ENCODE measurements around the gene DERL3. TPM values are rescaled to one million over a fixed set of nuclear protein-coding genes. Genes with fewer than 3 reads are reported as not detected.

DERL3 gene
- total and polyA plus RNA-seq, 2 of the 13 experiments (the other 11 are each of a cell fraction or from before 2014, with no cell fraction given) = not detected

DNA sequence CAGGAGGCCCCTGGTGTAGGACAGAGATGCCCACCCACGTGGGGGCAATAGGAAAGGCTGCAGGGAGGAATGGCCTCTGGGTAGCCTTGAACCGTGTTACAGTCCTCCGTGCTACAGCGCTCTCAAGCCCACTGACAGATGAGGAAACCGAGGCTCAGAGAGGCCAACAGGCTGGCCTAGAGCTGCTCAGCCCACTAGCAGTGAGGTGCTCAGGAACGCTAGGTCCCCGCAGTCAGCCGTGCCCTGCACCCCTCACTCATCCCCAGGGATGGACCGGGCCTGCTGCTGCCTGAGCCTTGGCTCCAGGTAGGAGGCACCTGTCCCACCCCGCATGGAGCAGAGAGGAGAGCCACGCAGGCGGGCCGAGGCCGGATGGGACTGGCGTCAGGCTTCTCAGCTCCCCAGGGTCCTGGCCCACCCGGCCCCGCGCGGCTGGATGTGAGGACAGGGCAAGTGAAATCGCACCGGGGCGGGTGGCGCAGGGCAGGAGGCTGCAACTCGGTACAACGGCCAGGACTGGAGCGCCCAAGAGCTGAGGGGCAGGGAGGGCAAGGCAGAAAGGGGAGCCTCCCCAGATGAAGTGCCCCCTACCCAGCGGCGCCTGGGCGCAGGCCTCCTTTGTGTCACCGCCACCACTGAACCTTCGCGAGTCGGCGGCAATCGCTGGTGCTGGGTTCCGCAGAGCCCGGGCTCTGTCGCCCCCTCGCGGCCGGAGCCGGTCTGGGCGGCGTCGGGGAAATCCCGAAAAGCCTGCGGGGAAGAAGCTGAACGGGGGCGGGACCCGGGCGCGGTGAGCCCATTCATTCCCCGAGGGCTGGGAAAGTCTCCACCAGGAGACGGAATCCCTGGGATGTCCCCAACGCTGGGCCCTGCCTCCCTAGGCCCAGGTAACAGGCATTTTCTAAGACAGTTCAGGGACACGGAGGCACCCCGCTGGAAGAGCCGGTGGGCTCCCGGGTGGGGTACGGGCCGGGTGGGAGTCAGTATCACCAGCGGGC lies 10.5 kb upstream of the DERL3 start (continued):
- TF ChIP-seq, protein P1, sequence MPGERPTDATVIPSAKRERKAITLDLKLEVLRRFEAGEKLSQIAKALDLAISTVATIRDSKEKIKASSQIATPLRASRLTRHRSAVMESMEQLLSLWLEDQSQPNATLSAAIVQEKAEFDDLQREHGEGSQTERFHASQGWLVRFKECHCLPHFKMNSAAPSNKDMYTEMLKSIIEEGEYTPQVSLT (CRISPR knock-in tag; IDR thresholded peaks at IDR 0.05; ENCODE audit: borderline replicate concordance, low read depth) = no peak
- no peak for TF ChIP-seq ZNF713 (CRISPR knock-in tag; IDR thresholded peaks at IDR 0.05)
- no peak for TF ChIP-seq SALL2 (CRISPR knock-in tag; IDR thresholded peaks at IDR 0.05)
- TF ChIP-seq ZNF234 (CRISPR knock-in tag; conservative IDR thresholded peaks at IDR 0.05) = no peak
- no peak for TF ChIP-seq AGO1 (IDR thresholded peaks at IDR 0.05; ENCODE audit: low read depth, low read length, poor library complexity, severe bottlenecking)
- TF ChIP-seq RARA (CRISPR knock-in tag; IDR thresholded peaks at IDR 0.05) = 0 out of 2 replicates have a peak, but pooled peaks have one; percentile 21
- peak; percentile 36; the same call in 1 of the 3 replicates for TF ChIP-seq MXI1 (IDR thresholded peaks at IDR 0.05; ENCODE audit: borderline replicate concordance, low read depth, low read length)
- TF ChIP-seq ZNF766 (CRISPR knock-in tag; IDR thresholded peaks at IDR 0.05; ENCODE audit: borderline replicate concordance) = no peak
- no peak for TF ChIP-seq EHMT2 (IDR thresholded peaks at IDR 0.05; ENCODE audit: borderline replicate concordance, low read depth, low read length)
- TF ChIP-seq FLYWCH1 (CRISPR knock-in tag; IDR thresholded peaks at IDR 0.05) = no peak
- TF ChIP-seq, protein P2, sequence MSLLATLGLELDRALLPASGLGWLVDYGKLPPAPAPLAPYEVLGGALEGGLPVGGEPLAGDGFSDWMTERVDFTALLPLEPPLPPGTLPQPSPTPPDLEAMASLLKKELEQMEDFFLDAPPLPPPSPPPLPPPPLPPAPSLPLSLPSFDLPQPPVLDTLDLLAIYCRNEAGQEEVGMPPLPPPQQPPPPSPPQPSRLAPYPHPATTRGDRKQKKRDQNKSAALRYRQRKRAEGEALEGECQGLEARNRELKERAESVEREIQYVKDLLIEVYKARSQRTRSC (CRISPR knock-in tag; IDR thresholded peaks at IDR 0.05; ENCODE audit: low read depth) = no peak
- TF ChIP-seq, protein P3, sequence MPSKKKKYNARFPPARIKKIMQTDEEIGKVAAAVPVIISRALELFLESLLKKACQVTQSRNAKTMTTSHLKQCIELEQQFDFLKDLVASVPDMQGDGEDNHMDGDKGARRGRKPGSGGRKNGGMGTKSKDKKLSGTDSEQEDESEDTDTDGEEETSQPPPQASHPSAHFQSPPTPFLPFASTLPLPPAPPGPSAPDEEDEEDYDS (CRISPR knock-in tag; IDR thresholded peaks at IDR 0.05) = no peak
- no peak for TF ChIP-seq SSRP1 (CRISPR knock-in tag; IDR thresholded peaks at IDR 0.05)
- TF ChIP-seq, protein P4, sequence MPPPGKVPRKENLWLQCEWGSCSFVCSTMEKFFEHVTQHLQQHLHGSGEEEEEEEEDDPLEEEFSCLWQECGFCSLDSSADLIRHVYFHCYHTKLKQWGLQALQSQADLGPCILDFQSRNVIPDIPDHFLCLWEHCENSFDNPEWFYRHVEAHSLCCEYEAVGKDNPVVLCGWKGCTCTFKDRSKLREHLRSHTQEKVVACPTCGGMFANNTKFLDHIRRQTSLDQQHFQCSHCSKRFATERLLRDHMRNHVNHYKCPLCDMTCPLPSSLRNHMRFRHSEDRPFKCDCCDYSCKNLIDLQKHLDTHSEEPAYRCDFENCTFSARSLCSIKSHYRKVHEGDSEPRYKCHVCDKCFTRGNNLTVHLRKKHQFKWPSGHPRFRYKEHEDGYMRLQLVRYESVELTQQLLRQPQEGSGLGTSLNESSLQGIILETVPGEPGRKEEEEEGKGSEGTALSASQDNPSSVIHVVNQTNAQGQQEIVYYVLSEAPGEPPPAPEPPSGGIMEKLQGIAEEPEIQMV (CRISPR knock-in tag; IDR thresholded peaks at IDR 0.05; ENCODE audit: low read depth) = peak; percentile 73
- no peak for TF ChIP-seq KDM5A (IDR thresholded peaks at IDR 0.05; ENCODE audit: borderline replicate concordance, low read length)
- peak; percentile 62 for TF ChIP-seq YEATS2 (CRISPR knock-in tag; IDR thresholded peaks at IDR 0.05; ENCODE audit: borderline replicate concordance)
- 0 out of 2 replicates have a peak, but pooled peaks have one; percentile 17 for TF ChIP-seq TGIF2 (CRISPR knock-in tag; IDR thresholded peaks at IDR 0.05)
- TF ChIP-seq ZNF782 (CRISPR knock-in tag; IDR thresholded peaks at IDR 0.05; ENCODE audit: borderline replicate concordance) = no peak
- TF ChIP-seq NCOR1 (IDR thresholded peaks at IDR 0.05; ENCODE audit: borderline replicate concordance, low read length) = no peak
- no peak for TF ChIP-seq ZNF33A (CRISPR knock-in tag; IDR thresholded peaks at IDR 0.05; ENCODE audit: borderline replicate concordance)
- no peak for TF ChIP-seq TBL1XR1 (IDR thresholded peaks at IDR 0.05; ENCODE audit: borderline replicate concordance, low read length, partially characterized antibody)
- TF ChIP-seq SRSF1 (optimal IDR thresholded peaks at IDR 0.05; ENCODE audit: low read depth, low read length) = no peak
- TF ChIP-seq ONECUT2 (CRISPR knock-in tag; IDR thresholded peaks at IDR 0.05) = no peak
- no peak for TF ChIP-seq CHD2 (IDR thresholded peaks at IDR 0.05; ENCODE audit: low read depth, low read length)
